Measurements from ENCODE around the gene PLXNA2. TPM values are rescaled to one million over a fixed set of nuclear protein-coding genes. Genes with fewer than 3 reads are reported as not detected.

Gene PLXNA2
- total and polyA plus RNA-seq, 8 donors = 48.7 to 137 (median 72.9) TPM

GRCh38 chr1:208068407-208068806 is 175.8 kb downstream of the PLXNA2 start:
- ATAC-seq (no peak), DNase-seq (no peak)

GRCh38 chr1:208066583-208066982 is 177.6 kb downstream of the PLXNA2 start:
- DNase-seq (no peak), ATAC-seq (no peak), FAIRE-seq (no peak)
- H3K9me3 ChIP-seq = no peaks in the 10 kb centered on the region
- H3K36me3 ChIP-seq = peaks cover 0 to 29% (median 0%) of the 10 kb centered on the region in 3 donors
- no peak overlapping the region for H3K4me3 ChIP-seq
- WGBS, 2 donors = 86 to 92% methylated on average over 1 of the region's 1 CpG
- no peak for TF ChIP-seq CTCF (IDR thresholded peaks at IDR 0.05)
- no peak overlapping the region for H3K27ac ChIP-seq
- H3K4me1 ChIP-seq = no peaks in the 10 kb centered on the region
- no peaks in the 10 kb centered on the region for H3K27me3 ChIP-seq
- intact Hi-C loops (cut with DNase I) = no loop called here

More at GRCh38 chr1:208068407-208068806, 175.8 kb downstream of the PLXNA2 start:
- WGBS, 2 donors = 89% methylated on average over 7 of the region's 7 CpGs
- no peak overlapping the region for H3K27ac ChIP-seq
- no peak for FAIRE-seq
- no peak overlapping the region for H3K4me3 ChIP-seq
- H3K36me3 ChIP-seq = peaks cover 0 to 21% (median 0%) of the 10 kb centered on the region in 3 donors
- no peaks in the 10 kb centered on the region for H3K4me1 ChIP-seq
- no peak for TF ChIP-seq CTCF (IDR thresholded peaks at IDR 0.05)
- H3K27me3 ChIP-seq = no peaks in the 10 kb centered on the region
- H3K9me3 ChIP-seq = no peaks in the 10 kb centered on the region
- intact Hi-C loops (cut with DNase I) = no loop called here

- Histone ChIP-seq H3K9me3 (no peaks in the 10 kb centered on the region), H3K4me3 (no peak overlapping the region), H3K4me1 (no peaks in the 10 kb centered on the region), H3K27ac (no peak overlapping the region), H3K27me3 (no peaks in the 10 kb centered on the region), H3K36me3 (peaks cover 0 to 29% (median 0%) of the 10 kb centered on the region in 3 donors)
- TF ChIP-seq CTCF (IDR thresholded peaks at IDR 0.05) = no peak
- intact Hi-C loops (cut with DNase I) = no loop called here
- ATAC-seq (peak in 3 of 4 donors; percentile 12 to 68 (median 41)), DNase-seq (no peak), FAIRE-seq (no peak)
Observed at GRCh38 chr1:208065862-208066261, 178.3 kb downstream of the PLXNA2 start.

DNA sequence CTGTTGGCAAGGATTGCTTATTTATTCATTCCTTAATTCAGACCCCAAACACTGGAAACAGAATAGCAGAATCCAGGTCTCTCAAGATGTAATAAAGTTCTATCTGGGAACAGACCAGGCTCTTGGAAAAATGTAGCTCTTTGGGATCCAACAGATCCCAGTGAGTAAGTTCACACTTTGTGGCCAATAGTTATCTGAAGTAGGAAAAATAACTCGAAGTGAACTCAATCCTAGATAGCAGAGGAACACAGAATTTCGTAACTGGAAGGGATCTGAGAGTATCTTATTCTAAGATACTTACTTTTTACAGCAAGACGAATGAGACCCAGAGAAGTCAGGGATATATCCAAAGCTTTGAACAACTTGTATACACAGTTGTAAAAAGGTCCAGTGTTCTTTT is 182.6 kb downstream of the PLXNA2 start:
- Histone ChIP-seq H3K27ac (no peak overlapping the region), H3K27me3 (no peaks in the 10 kb centered on the region), H3K4me1 (no peaks in the 10 kb centered on the region), H3K36me3 (peaks cover 0 to 27% (median 5%) of the 10 kb centered on the region in 3 donors), H3K4me3 (no peak overlapping the region), H3K9me3 (no peaks in the 10 kb centered on the region)
- no peak for ATAC-seq
- 61 to 67% methylated on average over 3 of the region's 3 CpGs for WGBS, 2 donors
- intact Hi-C loops (cut with DNase I) = no loop called here
- FAIRE-seq = no peak
- DNase-seq = no peak
- TF ChIP-seq CTCF (IDR thresholded peaks at IDR 0.05) = no peak

DNA sequence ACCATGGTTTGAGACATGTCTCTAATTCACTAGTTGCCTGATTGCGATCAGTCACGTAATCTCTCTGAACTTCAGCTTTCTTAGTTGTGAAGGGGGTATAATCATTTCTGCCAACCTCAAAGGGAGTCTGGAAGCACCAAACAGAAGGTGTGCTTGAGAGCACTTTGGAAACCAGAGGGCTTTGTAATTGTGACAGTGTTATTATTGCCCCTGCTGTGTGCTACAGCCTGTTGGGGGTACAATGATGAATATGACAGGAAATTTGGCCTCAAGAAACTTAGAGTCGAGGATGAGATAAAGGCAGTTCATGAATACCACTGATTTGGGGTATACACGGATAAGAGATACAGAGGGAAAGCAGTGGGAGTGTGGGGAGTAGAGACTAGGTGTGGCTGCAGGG is 183.1 kb downstream of the PLXNA2 start:
- DNase-seq = no peak
- no peak for FAIRE-seq
- ATAC-seq = no peak
- H3K9me3 ChIP-seq = no peaks in the 10 kb centered on the region
- no peaks in the 10 kb centered on the region for H3K4me1 ChIP-seq
- no peak overlapping the region for H3K27ac ChIP-seq
- no peaks in the 10 kb centered on the region for H3K27me3 ChIP-seq
- no peak overlapping the region for H3K4me3 ChIP-seq
- TF ChIP-seq CTCF (IDR thresholded peaks at IDR 0.05) = no peak
- intact Hi-C loops (cut with DNase I) = no loop called here
- 83 to 84% methylated on average over 4 of the region's 4 CpGs for WGBS, 2 donors
- H3K36me3 ChIP-seq = peaks cover 0 to 27% (median 5%) of the 10 kb centered on the region in 3 donors

Measured in pancreas (tissue), 10 donors.